HG03469 (cell line): Measurements from ENCODE around the gene PWWP2A.

Experiments
- ATAC-seq: cut with Tn5 transposase; IDR thresholded peaks from one replicate; pipeline ENCODE4 v1.9.1; 2021; ENCODE audit warnings: mild to moderate bottlenecking, moderate library complexity, moderate number of reproducible peaks; ENCODE audit not compliant: unreplicated experiment

Gene PWWP2A

DNA sequence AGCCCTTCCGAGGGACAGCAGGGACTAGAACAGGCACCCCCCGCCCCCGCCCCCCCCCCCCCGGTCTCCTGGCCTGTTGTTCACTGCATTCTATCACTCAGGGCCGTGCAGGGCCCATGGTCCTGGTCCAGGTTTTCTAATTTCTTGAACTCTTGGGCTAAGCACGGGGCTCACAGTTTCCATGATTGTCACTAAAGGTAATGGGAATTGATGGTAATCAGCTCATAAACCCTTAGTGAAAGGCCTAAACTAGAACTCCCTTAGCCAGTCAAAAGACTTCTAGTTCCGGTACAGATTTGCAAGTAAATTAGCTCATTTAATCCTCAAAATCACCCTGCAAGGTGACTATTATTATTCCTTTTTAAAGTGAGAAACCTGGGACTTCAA, 14.7 kb upstream of the PWWP2A start:
- ATAC-seq, result no peak

DNA sequence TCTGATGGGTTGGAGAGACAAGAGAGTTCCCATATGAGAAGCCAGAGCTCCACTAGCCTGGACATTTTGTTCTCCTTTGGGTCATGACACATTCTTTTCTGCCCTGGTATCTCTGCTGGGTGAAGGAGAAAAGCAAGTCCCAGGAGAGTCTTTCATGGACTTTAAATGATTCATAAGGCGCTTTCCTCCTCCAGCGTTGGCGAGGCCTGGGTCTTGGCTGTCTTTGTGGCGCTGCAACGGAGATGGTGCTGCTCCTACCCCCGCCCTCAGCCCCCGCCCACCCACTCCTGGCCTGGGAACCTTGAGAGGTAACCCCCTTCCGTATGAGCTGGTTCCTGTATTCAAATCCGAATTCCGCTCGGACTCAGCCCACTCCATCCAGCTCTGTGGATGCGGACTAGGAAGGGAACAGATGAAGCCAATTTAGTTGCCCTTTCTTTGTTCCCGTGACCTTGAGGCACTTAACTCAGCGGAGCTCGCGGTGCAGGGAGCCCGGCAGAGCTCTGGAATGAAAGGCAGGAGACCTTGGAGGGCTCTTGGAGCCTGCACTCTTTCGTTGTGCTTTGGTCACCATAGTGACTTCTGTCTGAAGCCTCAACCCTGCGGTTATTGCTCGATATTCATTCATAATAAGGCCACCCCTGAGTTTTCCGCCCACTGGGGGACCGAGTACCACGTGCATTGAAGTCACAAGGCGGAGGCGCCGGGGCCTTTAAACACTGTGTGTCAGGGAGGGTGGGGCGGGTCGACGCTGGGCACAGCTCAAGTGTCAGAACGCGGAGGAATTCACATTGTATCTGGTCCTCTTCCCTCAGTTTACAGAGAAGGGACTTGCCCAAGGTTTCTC, 14.0 kb upstream of the PWWP2A start:
- no peak for ATAC-seq

DNA sequence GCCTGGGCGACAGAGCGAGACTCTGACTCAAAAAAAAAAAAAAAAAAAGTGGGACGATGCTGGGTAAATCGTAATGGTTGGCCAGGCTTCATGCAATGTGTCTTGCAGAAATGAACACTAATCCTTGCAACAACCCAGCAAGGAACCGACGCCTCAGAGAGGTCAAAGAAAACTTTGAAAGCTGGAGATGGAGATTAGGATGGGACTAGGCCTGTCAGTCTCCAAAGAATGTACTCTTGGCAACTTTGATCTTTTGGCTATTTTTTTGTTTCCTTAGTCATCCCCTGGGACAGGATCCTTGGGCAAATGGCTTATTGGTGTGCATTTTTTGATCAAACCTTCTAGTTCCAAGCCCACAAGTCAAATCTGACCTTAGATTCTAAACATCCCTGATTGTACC, 10.6 kb upstream of the PWWP2A start:
- no peak for ATAC-seq

DNA sequence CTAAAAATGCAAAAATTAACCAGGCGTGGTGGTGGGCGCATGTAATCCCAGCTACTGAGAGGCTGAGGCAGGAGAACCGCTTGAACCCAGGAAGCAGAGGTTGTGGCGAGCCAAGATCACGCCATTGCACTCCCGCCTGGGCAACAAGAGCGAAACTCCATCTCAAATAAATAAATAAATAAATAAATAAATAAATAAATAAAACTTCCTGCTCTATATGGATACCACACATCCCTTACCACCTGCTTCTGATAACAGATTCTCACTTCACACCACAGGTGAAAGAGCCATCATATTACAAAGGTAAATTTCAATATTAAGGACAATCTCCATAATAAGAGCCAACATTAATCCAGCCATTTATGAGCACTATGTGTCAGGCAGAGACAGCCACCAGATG, 9.4 kb upstream of the PWWP2A start:
- ATAC-seq, result no peak

DNA sequence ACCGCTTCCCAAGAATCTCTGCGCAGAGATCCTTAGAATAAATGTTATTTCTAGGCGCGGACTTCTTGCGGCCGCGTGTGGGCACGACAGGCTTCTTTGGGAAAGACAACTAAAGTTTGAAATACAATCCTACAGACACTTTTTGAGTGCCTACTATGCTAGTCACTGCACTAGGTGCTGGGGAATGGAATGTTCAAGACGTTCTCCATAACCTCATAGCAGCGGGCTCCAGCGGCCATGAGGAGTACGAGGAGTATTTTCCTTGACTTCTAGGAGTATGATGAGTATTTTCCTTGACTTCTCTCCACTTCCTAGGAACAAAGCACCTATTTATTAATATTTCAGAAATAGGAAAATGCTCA, 636 bp upstream of the PWWP2A start:
- ATAC-seq, result peak; percentile 3

DNA sequence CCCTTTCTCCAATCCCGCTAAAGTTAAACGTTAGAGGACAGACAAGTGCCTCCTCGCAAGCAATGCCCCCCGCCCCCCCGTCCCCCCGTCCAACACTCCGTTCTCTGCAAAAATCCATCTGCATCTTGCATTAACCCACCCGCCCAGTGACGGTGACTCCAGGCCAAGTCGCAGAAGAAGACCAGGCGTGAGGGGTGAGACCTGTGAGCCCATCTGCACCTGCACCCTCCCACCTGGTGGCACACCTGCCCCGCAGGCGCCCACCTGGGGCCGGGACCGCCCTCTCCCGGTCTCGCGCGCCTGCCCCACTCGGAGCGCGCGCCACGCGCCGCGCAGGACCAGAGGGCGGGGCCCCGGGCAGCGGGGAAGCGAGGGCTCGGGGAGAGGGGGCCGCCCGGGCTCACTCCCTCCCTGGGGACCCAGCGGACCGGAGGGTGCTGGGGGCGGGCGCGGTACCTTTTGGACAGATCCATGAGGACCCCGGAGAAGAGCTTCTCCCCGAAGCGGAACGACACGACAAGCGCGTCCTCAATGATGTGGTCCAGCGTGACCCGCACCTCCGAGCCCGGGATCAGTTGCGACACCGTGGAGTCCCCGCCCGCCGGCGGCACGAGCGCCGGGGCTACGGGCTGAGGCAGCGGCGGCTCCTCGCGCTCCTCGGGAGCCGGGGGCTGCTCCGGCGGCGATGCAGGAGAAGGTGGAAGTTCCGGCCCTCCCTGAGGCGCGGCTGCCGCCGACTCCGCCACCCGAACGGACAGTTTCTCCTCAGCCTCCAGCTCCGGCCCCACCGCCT, 705 bp downstream of the PWWP2A start:
- ATAC-seq, result peak; percentile 12

DNA sequence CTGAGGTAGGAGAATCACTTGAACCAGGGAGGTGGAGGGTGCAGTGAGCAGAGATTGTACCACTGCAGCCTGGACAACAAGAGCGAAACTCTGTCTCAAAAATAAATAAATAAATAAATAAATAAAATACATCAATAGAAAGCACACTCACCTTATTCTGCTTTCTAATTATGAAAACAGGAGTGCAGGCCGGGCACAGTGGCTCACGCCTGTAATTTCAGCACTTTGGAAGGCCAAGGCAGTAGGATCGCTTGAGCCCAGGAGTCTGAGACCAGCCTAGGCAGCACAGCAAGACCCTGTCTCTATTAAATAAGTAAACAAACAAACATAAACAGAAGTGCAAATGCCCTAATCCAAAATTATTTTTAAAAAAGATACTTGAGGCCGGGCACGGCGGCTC, 2.3 kb downstream of the PWWP2A start:
- no peak for ATAC-seq

DNA sequence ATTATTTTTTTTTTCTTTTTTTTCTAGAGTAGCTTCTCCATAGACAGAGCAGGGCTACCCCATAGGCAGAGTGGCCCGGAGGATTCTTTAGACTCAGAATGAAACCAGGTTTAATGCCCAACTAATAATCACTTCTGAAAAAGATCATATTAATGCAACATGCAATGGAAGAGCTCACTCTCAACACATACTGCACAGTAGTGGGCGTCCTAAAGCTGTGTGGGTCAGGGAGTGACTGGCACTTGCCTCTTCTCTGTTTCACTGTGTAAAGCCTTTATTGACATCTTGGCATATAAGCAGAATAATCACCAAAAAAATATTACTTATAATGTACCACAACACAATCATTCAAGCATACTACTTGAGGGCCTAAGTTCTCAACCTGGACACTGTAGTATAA, 11.1 kb downstream of the PWWP2A start:
- ATAC-seq, result no peak

DNA sequence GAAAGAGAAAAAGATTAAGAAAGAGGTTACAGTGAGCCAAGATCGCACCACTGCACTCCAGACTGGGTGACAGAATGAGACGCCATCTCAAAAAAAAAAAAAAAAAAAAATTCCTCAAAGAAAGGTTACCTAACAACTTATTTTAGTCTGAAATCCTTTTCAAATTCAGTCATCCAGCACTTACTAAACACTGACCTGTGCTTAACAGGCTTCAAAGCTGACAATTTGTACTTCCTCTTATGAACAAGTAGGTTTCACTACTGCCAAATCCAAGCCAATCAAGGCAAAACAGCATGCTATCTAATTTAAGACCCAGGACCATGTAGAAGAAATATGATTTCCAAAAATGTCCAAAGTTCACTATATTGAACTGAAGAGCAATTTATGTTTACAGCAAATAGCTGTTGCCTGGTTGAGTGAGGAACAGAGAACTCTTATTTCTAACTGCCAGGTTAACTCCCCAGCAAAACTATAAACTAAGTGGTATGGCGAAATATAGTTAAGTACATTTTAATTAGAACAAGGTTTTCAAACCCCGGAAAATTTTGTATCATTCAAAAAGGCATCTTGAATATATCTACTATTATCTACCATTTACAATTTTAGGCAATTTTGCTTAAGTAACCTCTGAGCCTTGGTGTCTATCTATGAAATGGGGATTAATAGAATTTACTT, 13.4 kb downstream of the PWWP2A start:
- ATAC-seq, result peak; percentile 87

DNA sequence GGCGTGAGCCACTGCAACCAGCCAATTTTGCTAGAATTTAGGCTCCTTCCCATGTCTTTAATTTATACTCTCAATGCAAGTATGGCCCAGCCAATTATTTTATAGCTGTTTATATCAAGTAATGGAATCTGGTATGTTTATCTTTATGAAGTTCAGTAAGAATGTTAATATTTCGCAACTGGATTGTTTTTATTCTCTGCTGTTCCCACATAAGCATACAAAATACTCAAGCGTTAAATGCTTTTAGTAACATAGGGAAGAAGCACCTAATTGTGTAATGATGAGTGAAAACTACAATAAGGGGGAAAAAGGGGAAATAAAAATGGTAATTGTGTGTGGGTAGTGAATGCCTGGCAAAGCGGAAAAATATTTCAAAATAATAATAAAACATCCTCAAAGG, 21.3 kb downstream of the PWWP2A start:
- no peak for ATAC-seq

DNA sequence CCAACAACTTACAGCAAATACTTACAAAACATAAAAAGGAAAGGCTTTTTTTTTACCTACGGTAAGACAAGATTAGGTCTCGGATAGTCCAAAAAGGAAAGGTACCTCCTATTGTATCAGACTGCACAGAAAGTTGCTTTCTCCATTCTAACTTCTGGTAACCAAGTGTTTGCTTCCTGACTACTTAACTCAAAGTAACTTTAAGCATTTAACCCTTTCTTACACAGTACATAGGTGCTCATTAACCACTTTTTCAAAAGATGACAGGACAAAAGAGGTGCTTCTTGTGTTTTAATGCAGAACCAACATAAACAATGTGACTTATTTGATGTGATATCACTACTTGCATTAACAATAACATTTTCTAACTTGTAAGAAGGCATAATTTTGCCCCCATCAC, 23.1 kb downstream of the PWWP2A start:
- ATAC-seq, result no peak

DNA sequence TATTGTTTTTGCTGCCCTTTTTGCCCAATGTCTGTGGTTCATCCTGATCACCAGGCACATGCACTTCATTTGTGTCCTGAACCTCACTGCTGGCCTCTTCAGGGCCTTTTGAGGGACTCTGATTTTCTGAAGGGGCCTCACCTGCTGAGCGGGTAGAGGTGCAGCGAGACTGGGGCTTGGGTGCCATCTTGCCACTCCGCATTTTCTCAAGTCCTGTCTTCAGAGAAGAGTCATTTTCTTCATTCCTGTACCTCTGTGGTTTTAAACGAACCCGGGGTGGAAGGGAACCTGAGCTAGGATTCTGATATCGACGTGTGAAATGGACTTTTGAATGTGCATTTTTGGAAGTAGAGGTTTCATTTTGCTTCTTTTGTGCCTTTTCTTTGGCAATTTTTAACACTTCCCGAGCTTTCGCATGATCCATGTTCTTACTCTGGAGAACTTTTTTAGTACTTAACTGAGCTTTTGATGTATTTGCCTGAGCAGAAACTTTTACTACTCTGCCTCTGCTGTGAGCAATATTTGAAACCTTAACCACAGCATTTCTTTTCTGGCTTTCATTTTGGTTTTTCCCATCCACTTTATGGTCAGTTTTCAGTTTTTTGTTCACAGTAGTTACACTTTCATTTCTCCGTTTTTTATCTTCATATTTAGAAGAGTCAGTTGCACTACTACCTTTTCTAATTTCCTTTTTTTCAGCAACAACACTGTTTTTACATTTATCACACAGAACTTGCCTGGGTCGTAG, 26.1 kb downstream of the PWWP2A start:
- ATAC-seq, result peak; percentile 74

DNA sequence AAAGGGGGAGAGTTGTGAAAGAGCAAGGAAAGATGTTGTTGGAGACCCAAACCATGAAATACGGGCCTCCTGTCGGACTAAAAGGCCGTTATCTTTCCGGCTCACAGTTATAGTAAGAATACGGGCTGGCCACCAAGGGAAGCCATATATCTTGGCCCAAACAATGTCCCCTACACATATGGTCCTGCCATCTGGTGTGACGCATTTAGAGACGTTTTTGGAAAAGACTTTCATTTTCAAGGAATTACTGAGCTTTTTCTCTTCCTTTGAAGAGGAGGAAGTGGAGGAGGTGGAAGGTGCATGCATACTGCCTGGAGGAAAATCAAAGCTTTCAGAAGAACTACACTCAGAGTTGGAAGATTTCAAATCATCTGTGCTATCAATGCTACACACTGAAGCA, 26.7 kb downstream of the PWWP2A start:
- no peak for ATAC-seq

DNA sequence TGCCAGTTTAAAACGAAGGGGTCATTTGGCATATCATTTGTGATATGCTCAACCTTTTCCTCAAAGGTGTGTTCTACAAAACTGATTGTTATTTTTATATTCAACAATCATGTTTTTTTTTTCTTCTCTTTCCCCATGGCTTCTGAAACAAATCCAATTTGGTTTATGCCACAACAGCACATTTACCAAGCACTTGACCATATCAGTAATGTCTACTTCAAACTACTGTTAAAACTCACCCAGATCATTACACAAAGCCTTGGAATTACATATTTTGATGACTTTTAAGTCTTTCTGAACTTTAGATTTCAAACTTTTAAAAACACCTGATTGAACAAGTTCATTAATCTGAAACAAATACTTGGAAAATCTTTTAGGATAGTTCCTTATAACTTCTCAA, 29.2 kb downstream of the PWWP2A start:
- no peak for ATAC-seq

DNA sequence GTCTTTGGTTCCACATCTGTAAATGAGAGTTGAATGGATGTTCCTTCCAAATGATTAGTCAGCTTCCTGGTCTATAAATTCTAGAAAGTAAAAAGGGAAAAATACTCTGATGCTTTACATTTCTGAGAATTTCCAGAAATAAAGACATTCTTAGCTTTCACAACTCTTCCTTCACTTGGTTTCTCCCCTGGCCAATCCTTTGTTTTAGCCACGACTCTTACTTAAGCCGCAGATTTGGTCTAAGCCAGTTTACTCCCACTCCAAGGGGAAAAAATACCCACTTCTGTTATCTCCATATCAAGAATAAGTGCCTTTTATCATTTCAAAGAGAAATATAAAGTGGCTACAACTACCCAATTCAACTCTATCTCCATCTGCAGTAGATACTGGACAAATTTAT, 29.7 kb downstream of the PWWP2A start:
- no peak for ATAC-seq

DNA sequence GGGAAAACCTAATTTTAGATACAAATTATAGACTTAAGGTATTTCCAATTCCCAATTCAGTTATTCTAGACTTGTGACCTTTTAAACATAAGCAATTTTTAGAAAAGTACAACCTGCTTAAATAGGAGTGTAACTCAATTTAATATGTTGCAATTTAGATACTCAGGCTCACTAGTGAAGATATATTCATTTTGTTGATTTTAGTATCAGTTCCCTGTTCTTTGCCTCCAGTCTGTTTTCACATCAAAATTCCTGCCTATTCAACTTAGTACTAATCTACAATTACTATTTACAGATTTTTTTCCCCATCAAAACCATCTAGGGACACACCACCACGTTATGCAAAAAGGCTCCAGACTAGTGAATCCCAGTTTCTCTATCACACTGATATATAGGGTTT, 30.4 kb downstream of the PWWP2A start:
- ATAC-seq, result no peak

DNA sequence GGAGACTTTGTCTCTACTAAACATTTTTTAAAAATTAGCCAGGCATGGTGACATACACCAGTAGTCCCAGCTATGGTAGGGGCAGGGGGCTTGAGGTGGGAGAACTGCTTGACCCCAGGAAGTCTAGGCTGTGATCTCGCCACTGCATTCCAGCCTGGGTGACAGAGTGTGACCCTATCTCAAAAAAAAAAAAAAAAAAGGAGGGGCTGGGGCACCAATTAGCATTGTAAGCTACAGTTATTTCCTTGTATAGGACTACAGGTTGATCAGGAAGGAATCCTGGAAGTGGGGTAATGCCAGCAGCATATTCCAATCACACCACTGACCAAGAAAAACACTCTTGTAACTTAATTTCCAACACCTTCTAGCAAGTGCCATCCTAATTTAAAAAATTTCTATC, 32.1 kb downstream of the PWWP2A start:
- ATAC-seq, result no peak

DNA sequence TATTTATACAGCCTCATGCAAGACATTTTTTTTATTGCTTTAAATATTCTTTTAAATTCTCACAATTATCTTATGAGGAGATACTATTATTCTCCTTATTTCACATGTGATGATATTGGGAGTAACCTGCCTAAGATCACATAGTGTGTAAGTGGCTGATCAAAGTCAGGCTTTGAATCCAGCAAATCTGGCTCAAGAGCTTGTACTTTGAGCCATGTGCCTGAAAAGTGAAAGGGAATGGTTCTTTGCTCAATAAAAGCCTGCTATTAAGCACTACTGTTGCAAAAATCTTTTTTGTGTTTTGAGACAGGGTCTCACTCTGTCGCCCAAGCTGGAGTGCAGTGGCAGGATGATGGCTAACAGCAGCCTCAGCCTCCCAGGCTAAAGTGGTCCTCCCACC, 35.1 kb downstream of the PWWP2A start:
- ATAC-seq, result no peak

DNA sequence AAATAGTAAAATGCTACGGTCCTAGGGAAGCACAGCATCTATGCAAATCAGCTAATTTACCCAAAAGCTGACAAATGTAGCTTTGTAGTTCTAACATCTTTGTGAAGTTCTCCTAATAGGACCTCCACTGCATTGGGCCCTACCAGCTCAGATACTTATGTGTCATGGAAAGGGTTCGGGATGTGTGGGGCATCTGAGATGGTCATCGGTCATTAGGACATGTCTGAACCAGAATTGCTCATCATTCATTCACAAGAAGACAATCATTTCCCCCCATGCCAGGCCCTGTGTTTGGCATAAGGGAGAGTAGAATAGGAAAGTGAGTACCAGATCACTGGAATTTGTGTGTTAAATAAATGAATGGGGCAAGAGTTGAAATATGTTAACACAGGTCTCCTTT, 35.7 kb downstream of the PWWP2A start:
- ATAC-seq, result no peak

DNA sequence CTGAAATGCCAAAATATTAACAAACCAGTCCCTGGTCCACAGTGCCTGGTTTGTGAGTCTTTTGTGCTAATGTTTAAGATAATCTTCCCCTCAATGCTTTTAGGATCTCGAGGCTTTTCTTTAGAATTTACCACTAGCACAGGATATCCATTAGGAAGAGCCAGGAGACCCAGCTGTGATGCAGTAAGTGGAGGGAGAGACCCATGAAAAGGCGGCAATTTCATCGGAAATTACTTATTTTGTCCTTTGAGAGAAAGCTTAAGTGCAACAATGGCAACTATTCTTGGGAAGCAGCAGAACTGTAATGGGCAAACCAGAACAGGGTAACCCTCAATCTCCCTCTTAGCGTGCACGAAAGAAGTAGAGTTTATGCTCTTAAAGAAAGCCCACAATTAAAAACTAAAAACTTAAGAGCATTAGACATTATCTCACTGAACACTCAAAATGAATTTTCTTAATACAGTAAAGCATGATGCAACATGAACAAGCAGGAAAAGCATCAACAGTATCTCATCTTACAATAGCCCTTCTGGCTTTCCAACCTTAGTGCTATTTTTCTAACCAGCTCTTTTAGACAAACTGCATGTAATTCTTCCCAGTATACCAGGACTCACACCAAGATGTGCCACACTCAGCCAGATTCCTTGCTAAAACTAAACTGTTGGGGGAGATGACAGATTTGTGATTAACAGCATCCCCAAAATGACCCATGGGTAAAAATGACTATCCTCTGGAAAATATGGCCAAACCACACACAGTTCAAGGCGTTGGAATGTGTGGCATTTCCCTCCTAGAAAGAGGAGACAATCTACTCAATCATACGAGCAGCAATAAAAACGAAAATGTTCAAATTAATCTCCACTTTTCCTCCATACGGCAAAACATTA, 36.4 kb downstream of the PWWP2A start:
- ATAC-seq, result no peak
